ENCODE results near the gene RPL26.

DNA sequence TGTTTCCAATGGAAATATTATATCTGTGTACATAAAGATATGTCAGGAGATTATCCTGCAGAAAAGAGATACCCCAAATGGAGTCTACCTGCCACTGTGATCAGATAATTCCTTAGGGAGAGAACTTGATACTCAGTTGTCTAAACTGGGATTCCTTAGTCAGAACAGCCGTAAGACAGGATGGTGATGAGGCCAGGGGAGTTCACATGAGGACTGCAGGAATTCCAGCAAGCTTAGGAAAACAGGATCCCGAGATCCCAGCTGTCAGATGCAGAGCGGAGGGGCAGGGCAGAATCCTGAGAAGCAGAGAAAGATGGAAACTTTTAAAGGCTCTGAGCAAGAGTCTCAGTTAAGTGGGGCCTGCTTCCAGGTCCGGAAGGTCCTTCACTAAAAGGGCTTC lies 11.2 kb downstream of the RPL26 start:
- TF ChIP-seq RARB (CRISPR knock-in tag; IDR thresholded peaks at IDR 0.05) (no peak), BACH2 (CRISPR knock-in tag; IDR thresholded peaks at IDR 0.05; ENCODE audit: borderline replicate concordance) (no peak), ZNF70 (CRISPR knock-in tag; IDR thresholded peaks at IDR 0.05) (no peak)
- TF ChIP-seq, protein P1, sequence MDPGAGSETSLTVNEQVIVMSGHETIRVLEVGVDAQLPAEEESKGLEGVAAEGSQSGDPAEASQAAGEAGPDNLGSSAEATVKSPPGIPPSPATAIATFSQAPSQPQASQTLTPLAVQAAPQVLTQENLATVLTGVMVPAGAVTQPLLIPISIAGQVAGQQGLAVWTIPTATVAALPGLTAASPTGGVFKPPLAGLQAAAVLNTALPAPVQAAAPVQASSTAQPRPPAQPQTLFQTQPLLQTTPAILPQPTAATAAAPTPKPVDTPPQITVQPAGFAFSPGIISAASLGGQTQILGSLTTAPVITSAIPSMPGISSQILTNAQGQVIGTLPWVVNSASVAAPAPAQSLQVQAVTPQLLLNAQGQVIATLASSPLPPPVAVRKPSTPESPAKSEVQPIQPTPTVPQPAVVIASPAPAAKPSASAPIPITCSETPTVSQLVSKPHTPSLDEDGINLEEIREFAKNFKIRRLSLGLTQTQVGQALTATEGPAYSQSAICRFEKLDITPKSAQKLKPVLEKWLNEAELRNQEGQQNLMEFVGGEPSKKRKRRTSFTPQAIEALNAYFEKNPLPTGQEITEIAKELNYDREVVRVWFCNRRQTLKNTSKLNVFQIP (CRISPR knock-in tag; IDR thresholded peaks at IDR 0.05; ENCODE audit: borderline replicate concordance, low read depth) = no peak
- TF ChIP-seq, protein P2, sequence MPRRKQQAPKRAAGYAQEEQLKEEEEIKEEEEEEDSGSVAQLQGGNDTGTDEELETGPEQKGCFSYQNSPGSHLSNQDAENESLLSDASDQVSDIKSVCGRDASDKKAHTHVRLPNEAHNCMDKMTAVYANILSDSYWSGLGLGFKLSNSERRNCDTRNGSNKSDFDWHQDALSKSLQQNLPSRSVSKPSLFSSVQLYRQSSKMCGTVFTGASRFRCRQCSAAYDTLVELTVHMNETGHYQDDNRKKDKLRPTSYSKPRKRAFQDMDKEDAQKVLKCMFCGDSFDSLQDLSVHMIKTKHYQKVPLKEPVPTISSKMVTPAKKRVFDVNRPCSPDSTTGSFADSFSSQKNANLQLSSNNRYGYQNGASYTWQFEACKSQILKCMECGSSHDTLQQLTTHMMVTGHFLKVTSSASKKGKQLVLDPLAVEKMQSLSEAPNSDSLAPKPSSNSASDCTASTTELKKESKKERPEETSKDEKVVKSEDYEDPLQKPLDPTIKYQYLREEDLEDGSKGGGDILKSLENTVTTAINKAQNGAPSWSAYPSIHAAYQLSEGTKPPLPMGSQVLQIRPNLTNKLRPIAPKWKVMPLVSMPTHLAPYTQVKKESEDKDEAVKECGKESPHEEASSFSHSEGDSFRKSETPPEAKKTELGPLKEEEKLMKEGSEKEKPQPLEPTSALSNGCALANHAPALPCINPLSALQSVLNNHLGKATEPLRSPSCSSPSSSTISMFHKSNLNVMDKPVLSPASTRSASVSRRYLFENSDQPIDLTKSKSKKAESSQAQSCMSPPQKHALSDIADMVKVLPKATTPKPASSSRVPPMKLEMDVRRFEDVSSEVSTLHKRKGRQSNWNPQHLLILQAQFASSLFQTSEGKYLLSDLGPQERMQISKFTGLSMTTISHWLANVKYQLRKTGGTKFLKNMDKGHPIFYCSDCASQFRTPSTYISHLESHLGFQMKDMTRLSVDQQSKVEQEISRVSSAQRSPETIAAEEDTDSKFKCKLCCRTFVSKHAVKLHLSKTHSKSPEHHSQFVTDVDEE (CRISPR knock-in tag; IDR thresholded peaks at IDR 0.05) = no peak
- TF ChIP-seq, protein P3, sequence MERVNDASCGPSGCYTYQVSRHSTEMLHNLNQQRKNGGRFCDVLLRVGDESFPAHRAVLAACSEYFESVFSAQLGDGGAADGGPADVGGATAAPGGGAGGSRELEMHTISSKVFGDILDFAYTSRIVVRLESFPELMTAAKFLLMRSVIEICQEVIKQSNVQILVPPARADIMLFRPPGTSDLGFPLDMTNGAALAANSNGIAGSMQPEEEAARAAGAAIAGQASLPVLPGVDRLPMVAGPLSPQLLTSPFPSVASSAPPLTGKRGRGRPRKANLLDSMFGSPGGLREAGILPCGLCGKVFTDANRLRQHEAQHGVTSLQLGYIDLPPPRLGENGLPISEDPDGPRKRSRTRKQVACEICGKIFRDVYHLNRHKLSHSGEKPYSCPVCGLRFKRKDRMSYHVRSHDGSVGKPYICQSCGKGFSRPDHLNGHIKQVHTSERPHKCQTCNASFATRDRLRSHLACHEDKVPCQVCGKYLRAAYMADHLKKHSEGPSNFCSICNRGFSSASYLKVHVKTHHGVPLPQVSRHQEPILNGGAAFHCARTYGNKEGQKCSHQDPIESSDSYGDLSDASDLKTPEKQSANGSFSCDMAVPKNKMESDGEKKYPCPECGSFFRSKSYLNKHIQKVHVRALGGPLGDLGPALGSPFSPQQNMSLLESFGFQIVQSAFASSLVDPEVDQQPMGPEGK (CRISPR knock-in tag; IDR thresholded peaks at IDR 0.05; ENCODE audit: borderline replicate concordance) = no peak

Data from SK-N-SH treated with all-trans-retinoic acid at 6 μM for 48 hours (cell line).